Stimulated activated CD4-positive, alpha-beta T cell treated with anti-CD3 and anti-CD28 coated beads, Interleukin-1b, Interleukin-23, amount 100 ng/mL, for 24 hours (primary cell): ENCODE measurements around the gene HOXB4.

Source experiments
- DNase-seq, 4 experiments: peaks; one replicate each; pipeline ENCODE4 v3.0.0-alpha.2; 2020; ENCODE audit warnings: low read depth in 4 of 4, low spot score in 1 of 4

Gene HOXB4

DNA sequence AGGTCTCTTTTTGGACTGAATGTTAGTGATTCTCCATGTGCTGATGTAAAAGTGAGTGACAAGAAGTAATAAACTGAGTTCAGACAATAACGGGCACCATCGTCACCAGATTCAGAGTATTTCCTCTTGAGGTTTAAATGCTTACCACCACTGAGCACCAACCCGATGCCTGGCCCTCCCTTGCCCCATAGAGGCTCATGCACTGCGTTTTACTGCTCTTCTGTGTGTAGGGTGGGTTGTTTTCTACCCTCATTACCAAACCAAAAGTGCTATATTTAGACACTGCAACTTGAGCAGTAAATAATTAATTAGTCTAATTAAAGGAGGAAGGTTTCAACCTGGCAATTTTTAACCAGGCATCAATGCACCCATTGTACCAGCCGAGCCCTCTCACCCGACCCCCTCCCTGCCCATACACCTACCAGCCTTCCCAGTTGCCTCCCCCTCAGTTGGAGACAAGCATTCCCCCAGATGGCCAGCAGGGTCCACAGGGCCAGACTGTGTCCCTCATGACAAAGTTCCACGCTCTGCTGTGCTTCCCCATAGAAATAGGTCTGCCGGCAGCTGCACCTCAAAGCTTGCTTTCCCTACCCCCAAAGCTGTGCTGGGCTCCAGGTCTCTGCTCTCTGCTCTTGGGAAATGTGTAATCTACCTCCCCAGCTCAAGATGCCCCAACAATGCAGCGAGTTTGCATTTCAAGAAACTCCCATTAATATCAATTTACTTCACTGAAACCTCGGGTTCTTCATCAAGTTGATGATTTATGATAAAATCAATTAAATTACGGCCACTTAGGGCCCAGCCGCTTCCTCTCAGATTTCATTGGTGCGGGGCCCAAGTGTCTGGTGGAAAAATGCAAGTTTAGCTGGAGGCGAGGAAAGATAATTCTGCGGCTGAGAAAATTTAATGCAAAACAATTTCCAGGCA lies 16.0 kb downstream of the HOXB4 start:
- DNase-seq = no peak

DNA sequence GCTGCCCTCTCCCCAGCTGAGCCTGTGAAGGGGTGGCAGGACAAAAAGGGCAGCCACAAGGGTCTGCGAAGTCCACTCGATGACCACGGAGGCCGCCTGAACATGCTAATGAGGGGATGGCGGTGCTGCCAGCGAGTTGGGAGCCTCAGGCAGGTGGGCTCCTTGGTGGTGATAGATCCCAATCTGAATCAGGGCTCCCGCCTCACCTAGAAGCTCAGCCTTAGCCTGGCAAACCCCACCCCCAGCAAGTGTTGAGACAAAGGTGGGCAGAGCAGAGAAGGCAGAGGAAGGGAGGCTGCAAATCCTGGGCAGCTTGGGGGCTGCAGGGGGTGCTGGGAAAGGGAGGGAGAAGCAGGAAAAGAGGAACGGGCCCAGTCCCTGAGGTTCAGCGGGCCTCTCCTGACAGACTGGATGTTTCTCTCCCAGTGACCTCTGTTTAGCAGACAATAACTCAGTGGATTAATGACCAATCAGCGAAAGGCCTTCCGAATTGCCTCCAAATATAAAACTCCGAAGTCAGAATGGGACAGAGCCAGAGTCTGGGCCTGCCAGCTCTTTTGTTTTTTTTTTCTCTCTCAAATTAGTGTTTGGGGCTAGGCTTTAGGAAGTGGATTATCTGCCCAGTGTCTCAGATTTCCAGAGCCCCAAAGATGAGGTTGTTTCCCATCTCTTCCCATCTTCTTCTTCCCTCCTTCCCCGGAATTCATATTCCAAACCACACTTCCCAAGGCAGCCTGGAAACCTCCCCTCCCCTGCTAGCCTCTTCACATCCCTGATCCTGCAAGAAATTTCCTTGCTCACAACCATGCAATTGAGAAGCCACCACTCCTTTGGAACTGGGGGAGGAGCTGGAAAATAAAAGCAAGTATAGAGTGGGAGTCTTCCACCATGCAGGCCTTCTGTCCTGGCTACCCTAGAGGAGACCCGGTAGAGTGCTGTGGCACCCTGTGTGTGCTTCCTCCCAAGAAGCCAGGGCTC lies 18.0 kb downstream of the HOXB4 start:
- DNase-seq = no peak

DNA sequence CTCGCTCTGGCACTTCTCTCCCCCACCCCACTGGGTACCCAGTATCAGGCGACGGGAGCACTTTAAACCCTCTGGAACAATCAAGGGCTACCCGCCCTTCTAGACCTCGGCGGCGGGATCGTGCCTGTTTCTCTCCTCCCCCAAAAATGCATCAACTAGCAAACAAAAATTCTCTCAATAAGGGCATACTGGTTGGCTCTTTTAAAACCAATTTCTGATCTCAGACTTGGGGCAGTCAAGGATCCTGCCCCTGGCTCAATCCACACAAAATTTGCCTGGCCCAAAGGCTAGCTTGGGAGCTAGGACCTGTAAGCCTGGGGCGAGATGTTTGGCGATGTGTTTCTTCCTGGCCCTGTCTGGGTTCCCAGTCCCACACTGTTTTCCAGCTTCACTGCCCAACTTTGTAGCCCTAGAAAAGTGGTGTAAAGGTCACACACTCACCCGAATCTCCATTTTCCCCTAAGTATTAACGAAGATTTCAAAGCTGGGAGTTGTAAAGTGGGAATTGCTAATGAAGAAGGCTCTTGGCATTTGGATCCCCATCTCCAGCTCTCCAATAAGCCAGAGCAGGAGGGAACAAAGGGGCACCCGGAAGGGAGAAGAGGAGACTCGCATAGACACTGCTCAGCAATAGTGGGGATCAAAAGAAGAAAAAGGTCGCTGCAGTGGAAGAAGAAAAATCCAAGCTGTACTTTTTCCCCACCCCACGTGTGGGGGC lies 18.9 kb downstream of the HOXB4 start:
- DNase-seq = no peak

- DNase-seq = no peak
Observed at GRCh38 chr17:48558831-48559121, 19.4 kb downstream of the HOXB4 start.

DNA sequence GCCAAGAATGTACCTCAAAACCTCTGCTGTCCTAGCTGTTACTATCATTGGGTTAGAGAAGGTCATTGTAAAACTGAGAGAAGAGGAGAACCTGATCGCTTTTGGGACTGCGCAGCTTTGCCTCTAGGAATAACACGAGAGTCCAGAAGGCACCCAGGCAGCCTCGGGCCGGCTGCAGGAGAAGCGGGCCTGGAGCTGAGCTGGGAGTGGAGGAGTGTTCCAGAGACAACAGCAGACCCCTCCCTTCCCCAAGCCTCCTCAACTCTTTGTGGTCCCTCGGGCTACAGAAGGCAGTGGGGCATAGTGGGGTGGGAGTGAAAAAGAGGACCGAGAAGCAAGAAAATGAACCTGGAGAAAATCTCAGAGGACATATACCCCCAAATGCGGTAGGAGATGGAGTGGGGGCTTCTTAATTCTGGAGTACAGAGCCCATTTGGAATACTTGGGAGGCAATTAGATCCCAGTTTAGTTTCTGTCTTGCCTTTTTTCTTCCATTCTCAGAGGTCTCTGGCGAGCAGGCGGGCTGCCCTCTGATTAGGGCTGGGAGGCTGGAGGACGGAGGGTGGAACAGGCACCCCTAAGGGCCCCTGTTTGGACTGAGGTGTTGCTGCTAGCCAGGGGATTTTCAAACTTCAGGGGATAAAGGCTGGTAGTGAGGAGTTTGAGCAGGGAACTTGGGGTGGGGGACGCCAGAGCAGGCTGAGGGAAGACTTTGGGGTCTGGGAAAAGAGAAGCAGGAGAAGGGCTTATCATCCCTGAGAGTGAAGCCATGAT lies 19.9 kb downstream of the HOXB4 start:
- DNase-seq = no peak

- no peak for DNase-seq
Observed at GRCh38 chr17:48556576-48557401, 21.4 kb downstream of the HOXB4 start.

- no peak for DNase-seq
Observed at GRCh38 chr17:48556229-48556575, 21.9 kb downstream of the HOXB4 start.

- DNase-seq = no peak
Observed at GRCh38 chr17:48555258-48556228, 22.6 kb downstream of the HOXB4 start.

GRCh38 chr17:48554412-48555257 lies 23.5 kb downstream of the HOXB4 start:
- DNase-seq = no peak

- no peak for DNase-seq
Observed at GRCh38 chr17:48553826-48554225, 24.3 kb downstream of the HOXB4 start.

GRCh38 chr17:48553190-48553547 lies 25.0 kb downstream of the HOXB4 start:
- no peak for DNase-seq

GRCh38 chr17:48552466-48553189 lies 25.5 kb downstream of the HOXB4 start:
- DNase-seq = no peak

DNA sequence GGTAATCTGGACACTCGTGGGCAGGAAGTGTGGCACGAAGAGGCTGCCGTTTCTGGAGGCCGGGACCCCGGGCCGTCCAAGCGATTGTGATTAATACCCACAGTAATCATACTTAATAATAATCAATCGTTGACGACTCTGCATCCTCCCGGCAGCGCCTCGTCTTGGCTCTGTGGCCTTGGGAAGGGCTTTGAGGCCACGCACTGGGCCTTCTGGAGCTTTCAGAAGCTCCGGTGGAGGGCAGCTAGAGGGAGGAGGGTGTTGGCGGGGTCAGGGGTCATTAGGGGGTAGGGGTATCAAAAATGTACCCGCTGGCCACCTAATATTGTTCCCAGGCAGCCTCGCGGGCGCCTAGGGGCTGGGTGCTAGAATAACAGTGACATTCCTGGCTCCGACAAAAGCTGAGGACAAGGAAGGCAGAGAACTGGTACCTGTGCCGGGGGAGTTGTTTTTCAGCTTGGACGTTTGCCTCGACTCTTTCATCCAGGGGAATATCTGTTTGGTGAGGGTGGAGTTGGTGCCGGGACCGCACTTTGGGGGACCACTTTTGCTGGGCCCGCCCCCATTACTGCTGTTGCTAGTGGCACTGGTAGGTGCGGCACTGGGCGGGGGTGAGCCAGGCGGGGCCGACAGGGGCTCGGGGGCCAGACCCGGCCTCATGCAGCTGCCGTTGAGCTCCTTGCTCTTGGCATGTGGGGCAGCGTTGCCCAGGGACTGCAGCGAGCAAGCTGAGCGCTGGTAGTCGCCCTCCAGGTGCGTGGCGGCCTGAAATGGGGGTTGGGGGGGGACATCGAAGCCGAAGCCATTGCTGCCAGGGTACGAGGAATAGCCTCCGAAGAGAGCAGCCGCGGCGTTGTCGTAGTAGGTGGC lies 26.3 kb downstream of the HOXB4 start:
- no peak for DNase-seq

GRCh38 chr17:48551214-48551555 lies 27.0 kb downstream of the HOXB4 start:
- no peak for DNase-seq

DNA sequence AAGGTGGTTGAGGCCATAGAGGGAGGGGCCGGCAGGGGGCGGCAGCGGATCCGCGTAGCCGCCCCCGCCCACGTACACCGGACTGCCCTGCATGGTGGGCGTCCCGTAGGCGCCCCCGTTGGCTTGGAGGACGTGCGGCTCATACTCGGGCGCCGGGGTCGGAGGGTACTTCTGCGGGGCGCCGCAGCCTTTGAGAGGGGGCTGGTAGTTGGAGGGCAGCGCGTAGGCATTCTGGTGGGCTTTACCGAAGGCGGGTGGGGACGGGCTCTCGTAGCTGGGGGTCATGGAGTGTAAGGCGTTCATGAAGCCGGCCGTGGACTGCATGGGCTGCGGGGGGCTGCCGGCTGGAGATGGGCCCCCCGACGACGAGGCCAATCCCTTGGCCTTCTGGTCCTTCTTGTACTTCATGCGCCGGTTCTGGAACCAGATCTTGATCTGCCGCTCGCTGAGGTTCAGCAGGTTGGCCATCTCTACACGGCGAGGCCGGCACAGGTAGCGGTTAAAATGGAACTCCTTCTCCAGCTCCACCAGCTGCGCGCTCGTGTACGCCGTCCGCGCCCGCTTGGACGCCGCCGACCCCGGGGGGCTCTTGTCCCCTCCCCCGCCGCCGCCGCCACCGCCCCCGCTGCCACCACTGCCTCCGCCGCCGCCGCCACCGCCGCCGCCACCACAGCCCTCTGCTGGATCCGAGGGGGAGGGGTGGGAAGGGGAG lies 27.5 kb downstream of the HOXB4 start:
- no peak for DNase-seq
